IMR-90 (cell line): ENCODE measurements around the gene RBM8A. TPM values are rescaled to one million over a fixed set of nuclear protein-coding genes. Genes with fewer than 3 reads are reported as not detected.

ENCODE experiments used
- ATAC-seq: fragments of 200-7000 bp; cut with Tn5 transposase; 2 replicates; pipeline ENCODE4 v1.9.1; 2020; ENCODE audit warnings: low read depth, mild to moderate bottlenecking, moderate library complexity
- BruUV-seq: library from RNA; stranded (reverse); fragments of 400-500 nt; replicated peaks from 2 replicates; lab custom pipeline; 2021; lab: Mats Ljungman, UMichigan
- CTCF ChIA-PET: fragments of 300-600 bp; formaldehyde crosslinking; extraction: SDS; loops from one replicate; lab custom pipeline; 2021; ENCODE audit warnings: antibody characterized with exemption; lab: Yijun Ruan, JAX
- POLR2A ChIA-PET: fragments of 300-600 bp; sonication (Branson Sonifier 250); formaldehyde crosslinking; loops from one replicate; lab custom pipeline; 2022; ENCODE audit warnings: antibody characterized with exemption; ENCODE audit not compliant: unreplicated experiment; lab: Charles Lee
- DNase-seq: peaks from one replicate; pipeline ENCODE4 v3.0.0; 2013
- H2AFZ ChIP-seq: replicated peaks from 2 replicates; pipeline ENCODE3; 2013; ENCODE audit warnings: low read length, mild to moderate bottlenecking; ENCODE audit not compliant: poor library complexity
- H2AK5ac ChIP-seq: 2 replicates; pipeline ENCODE4 v1.6.1; 2013; ENCODE audit warnings: low read depth, low read length, inconsistent platforms
- H2AK9ac ChIP-seq: replicated peaks from 2 replicates; pipeline ENCODE3; 2013; ENCODE audit warnings: mild to moderate bottlenecking, low read depth, low read length, moderate library complexity; ENCODE audit not compliant: poor library complexity
- H2BK120ac ChIP-seq: 2 replicates; pipeline ENCODE4 v1.6.1; 2013; ENCODE audit warnings: low read depth, low read length, inconsistent platforms
- H2BK15ac ChIP-seq: 3 replicates; pipeline ENCODE4 v1.6.1; 2013; ENCODE audit warnings: low read depth, low read length, inconsistent platforms
- H2BK20ac ChIP-seq: 2 replicates; pipeline ENCODE4 v1.6.1; 2013; ENCODE audit warnings: low read depth, mild to moderate bottlenecking, inconsistent platforms, low read length, moderate library complexity
- H2BK5ac ChIP-seq: 2 replicates; pipeline ENCODE4 v1.6.1; 2013; ENCODE audit warnings: mild to moderate bottlenecking, low read depth, low read length, inconsistent platforms; ENCODE audit not compliant: poor library complexity, severe bottlenecking
- H3K14ac ChIP-seq: replicated peaks from 2 replicates; pipeline ENCODE4 v1.6.1; 2013; ENCODE audit warnings: low read depth, low read length, inconsistent platforms
- H3K18ac ChIP-seq: 2 replicates; pipeline ENCODE4 v1.6.1; 2013; ENCODE audit warnings: low read depth, low read length, control low read depth
- H3K23ac ChIP-seq: 2 replicates; pipeline ENCODE4 v1.6.1; 2013; ENCODE audit warnings: low read depth, low read length, inconsistent platforms
- H3K27ac ChIP-seq: 2 replicates; pipeline ENCODE4 v1.5.1; 2013; ENCODE audit warnings: mild to moderate bottlenecking, control low read depth, low read length; ENCODE audit not compliant: insufficient read depth
- H3K27me3 ChIP-seq: 2 replicates; pipeline ENCODE4 v1.6.1; 2013; ENCODE audit warnings: low read length; ENCODE audit not compliant: control insufficient read depth, insufficient read depth
- H3K36me3 ChIP-seq: 2 replicates; pipeline ENCODE4 v1.6.1; 2013; ENCODE audit warnings: low read length, mixed read lengths; ENCODE audit not compliant: control insufficient read depth, insufficient read depth
- H3K4ac ChIP-seq: 2 replicates; pipeline ENCODE4 v1.6.1; 2013; ENCODE audit warnings: low read depth, low read length, inconsistent platforms
- H3K4me1 ChIP-seq: 2 replicates; pipeline ENCODE4 v1.6.1; 2013; ENCODE audit warnings: low read length, mixed read lengths; ENCODE audit not compliant: control insufficient read depth, insufficient read depth
- H3K4me2 ChIP-seq: 2 replicates; pipeline ENCODE4 v1.6.1; 2013; ENCODE audit warnings: low read depth, mild to moderate bottlenecking, control low read depth, low read length, moderate library complexity
- H3K4me3 ChIP-seq: 2 replicates; pipeline ENCODE4 v1.5.1; 2013; ENCODE audit warnings: low read depth, mild to moderate bottlenecking, control low read depth, low read length, moderate library complexity; ENCODE audit not compliant: insufficient read depth
- H3K56ac ChIP-seq: 2 replicates; pipeline ENCODE4 v1.6.1; 2013; ENCODE audit warnings: low read length, inconsistent platforms; ENCODE audit not compliant: insufficient read depth; ENCODE audit errors: extremely low read depth
- H3K79me1 ChIP-seq, 2 experiments: 2 replicates each; pipeline ENCODE4 v1.6.1; 2013; ENCODE audit warnings: low read length in 2 of 2, inconsistent platforms in 1 of 2, low read depth in 1 of 2
- H3K9ac ChIP-seq: 2 replicates; pipeline ENCODE4 v1.6.1; 2013; ENCODE audit warnings: low read depth, low read length, control low read depth
- H3K9me1 ChIP-seq: 2 replicates; pipeline ENCODE4 v1.6.1; 2013; ENCODE audit warnings: low read length, inconsistent platforms; ENCODE audit not compliant: insufficient read depth
- H3K9me3 ChIP-seq: 2 replicates; pipeline ENCODE4 v1.6.1; 2013; ENCODE audit warnings: low read length; ENCODE audit not compliant: control insufficient read depth, insufficient read depth
- H4K20me1 ChIP-seq: 2 replicates; pipeline ENCODE4 v1.6.1; 2013; ENCODE audit warnings: low read length, inconsistent platforms; ENCODE audit not compliant: insufficient read depth
- H4K5ac ChIP-seq: 2 replicates; pipeline ENCODE4 v1.6.1; 2013; ENCODE audit warnings: mild to moderate bottlenecking, low read depth, low read length, control low read depth
- H4K8ac ChIP-seq, 2 experiments: 2 replicates each; pipeline ENCODE4 v1.6.1; 2013; ENCODE audit warnings: low read depth in 2 of 2, low read length in 2 of 2, control low read depth in 1 of 2, inconsistent platforms in 1 of 2
- H4K91ac ChIP-seq: 2 replicates; pipeline ENCODE4 v1.6.1; 2013; ENCODE audit warnings: low read depth, low read length, inconsistent platforms; ENCODE audit not compliant: insufficient read depth
- BHLHE40 ChIP-seq: fragments of 150-350 bp; IDR thresholded peaks from 2 replicates; pipeline ENCODE4 v1.6.1; 2016; ENCODE audit warnings: mild to moderate bottlenecking, low read depth, low read length
- CHD1 ChIP-seq: IDR thresholded peaks from 2 replicates; pipeline ENCODE4 v1.6.1; 2012; ENCODE audit warnings: low read depth, low read length, improper control_type of control experiment
- MAZ ChIP-seq: IDR thresholded peaks from 2 replicates; pipeline ENCODE4 v1.6.1; 2012; ENCODE audit warnings: low read depth, mild to moderate bottlenecking, low read length, improper control_type of control experiment, moderate library complexity, borderline replicate concordance
- MXI1 ChIP-seq: IDR thresholded peaks from 2 replicates; pipeline ENCODE4 v1.6.1; 2012; ENCODE audit warnings: low read depth, mild to moderate bottlenecking, low read length, moderate library complexity, borderline replicate concordance
- POLR2A ChIP-seq: IDR thresholded peaks from 2 replicates; pipeline ENCODE4 v1.6.1; 2012; ENCODE audit warnings: mild to moderate bottlenecking, low read depth, low read length
- RCOR1 ChIP-seq: IDR thresholded peaks from 2 replicates; pipeline ENCODE4 v1.6.1; 2012; ENCODE audit warnings: mild to moderate bottlenecking, low read length, improper control_type of control experiment; ENCODE audit not compliant: insufficient replicate concordance
- RFX5 ChIP-seq: IDR thresholded peaks from 2 replicates; pipeline ENCODE4 v1.8.0; 2012; ENCODE audit warnings: low read depth, mild to moderate bottlenecking, low read length, moderate library complexity
- SMC3 ChIP-seq: fragments of 150-350 bp; IDR thresholded peaks from 2 replicates; pipeline ENCODE4 v1.6.1; 2016; ENCODE audit warnings: low read depth, mild to moderate bottlenecking, antibody characterized with exemption, low read length, moderate library complexity
- WGBS, 2 experiments: methylation state at CpG; one replicate each; pipeline versions ENCODE4 v1.1.5 to v1.1.7; 2013; ENCODE audit warnings: missing lambda C conversion rate in 2 of 2; ENCODE audit not compliant: insufficient read length in 1 of 2; ENCODE audit errors: extremely low coverage in 2 of 2; 5-methylcytosine and 5-hydroxymethylcytosine counted together
- dilution Hi-C: fragments of 300-500 bp; cut with HindIII; formaldehyde crosslinking; loops from one replicate; pipeline ENCODE4 v1.14.3; 2018; ENCODE audit warnings: low sequenced_read_pairs; ENCODE audit not compliant: unreplicated experiment
- in situ Hi-C: fragments of 300-500 bp; cut with MboI; formaldehyde crosslinking; loops from 3 replicates; pipeline ENCODE4 v1.14.3; 2019; ENCODE audit warnings: low sequenced_read_pairs, inconsistent platforms, mixed read lengths
- intact Hi-C: fragments of 100-400 bp; cut with micrococcal nuclease; formaldehyde crosslinking; loops from 2 replicates; pipeline ENCODE4 v1.10.0; 2022
- polyA plus RNA-seq, 3 experiments: library from polyadenylated mRNA; depleted of rRNA; stranded (reverse); fragments of >200 nt; gene quantifications; 2 replicates each; pipeline ENCODE4 v1.2.3, GENCODE V29; 2012; ENCODE audit warnings: low replicate concordance in 1 of 3
- total RNA-seq: library from RNA; depleted of rRNA; stranded (reverse); fragments of >200 nt; gene quantifications from 2 replicates; pipeline ENCODE4 v1.2.3, GENCODE V29; 2012
- TF ChIP-seq, protein P1 (sequence below): conservative IDR thresholded peaks from 2 replicates; pipeline ENCODE4 v1.5.1; 2012; ENCODE audit warnings: mild to moderate bottlenecking, low read depth, low read length, improper control_type of control experiment

Gene RBM8A
- total and polyA plus RNA-seq, 2 of the 4 experiments (the other 2 are of a cell fraction), result 94.1 to 251 TPM

DNA sequence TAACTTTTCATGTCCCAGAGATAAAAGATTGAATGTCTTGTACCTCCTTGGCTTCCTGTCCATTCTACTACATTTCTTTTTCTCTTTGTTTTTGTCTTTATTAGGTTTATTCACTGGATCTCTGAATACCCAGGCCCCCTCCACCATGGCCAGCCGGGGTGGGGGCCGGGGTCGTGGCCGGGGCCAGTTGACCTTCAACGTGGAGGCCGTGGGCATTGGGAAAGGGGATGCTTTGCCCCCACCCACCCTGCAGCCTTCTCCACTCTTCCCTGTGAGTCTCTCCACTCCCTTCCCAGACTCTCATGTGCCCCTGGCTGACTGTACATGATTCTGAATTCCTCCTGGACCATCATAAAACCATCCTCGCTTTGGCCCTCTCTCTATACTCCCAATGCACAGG lies 47.4 kb upstream of the RBM8A start:
- Histone ChIP-seq H2BK5ac (no peak overlapping the region), H4K8ac (no peak overlapping the region), H3K18ac (no peak overlapping the region), H3K56ac (no peak overlapping the region), H2BK20ac (no peak overlapping the region), H2AFZ (no peak overlapping the region), H3K9me3 (no peaks in the 10 kb centered on the region), H4K5ac (no peak overlapping the region), H3K4me2 (no peak overlapping the region), H4K20me1 (no peaks in the 10 kb centered on the region), H3K27ac (no peak overlapping the region), H3K27me3 (no peaks in the 10 kb centered on the region), H4K91ac (no peak overlapping the region), H3K14ac (no peak overlapping the region), H3K4me3 (no peak overlapping the region), H3K79me1 (peaks cover 3 to 10% of the 10 kb centered on the region in 2 experiments), H3K23ac (no peak overlapping the region), H2AK9ac (no peak overlapping the region), H3K4ac (no peak overlapping the region), H2BK120ac (no peak overlapping the region), H2AK5ac (no peak overlapping the region), H3K4me1 (peaks cover 14% of the 10 kb centered on the region), H3K36me3 (no peaks in the 10 kb centered on the region), H3K9me1 (peaks cover 4% of the 10 kb centered on the region; the same call in 1 of the 2 replicates), H2BK15ac (no peak overlapping the region), H3K9ac (no peak overlapping the region)
- dilution Hi-C loops, result no loop called here
- ChIA-PET POLR2A (no interaction called here), CTCF (no interaction called here)
- TF ChIP-seq RFX5 (no peak), RCOR1 (no peak), POLR2A (no peak), BHLHE40 (no peak), MXI1 (no peak), MAZ (no peak), CHD1 (no peak), SMC3 (no peak)
- TF ChIP-seq, protein P1, sequence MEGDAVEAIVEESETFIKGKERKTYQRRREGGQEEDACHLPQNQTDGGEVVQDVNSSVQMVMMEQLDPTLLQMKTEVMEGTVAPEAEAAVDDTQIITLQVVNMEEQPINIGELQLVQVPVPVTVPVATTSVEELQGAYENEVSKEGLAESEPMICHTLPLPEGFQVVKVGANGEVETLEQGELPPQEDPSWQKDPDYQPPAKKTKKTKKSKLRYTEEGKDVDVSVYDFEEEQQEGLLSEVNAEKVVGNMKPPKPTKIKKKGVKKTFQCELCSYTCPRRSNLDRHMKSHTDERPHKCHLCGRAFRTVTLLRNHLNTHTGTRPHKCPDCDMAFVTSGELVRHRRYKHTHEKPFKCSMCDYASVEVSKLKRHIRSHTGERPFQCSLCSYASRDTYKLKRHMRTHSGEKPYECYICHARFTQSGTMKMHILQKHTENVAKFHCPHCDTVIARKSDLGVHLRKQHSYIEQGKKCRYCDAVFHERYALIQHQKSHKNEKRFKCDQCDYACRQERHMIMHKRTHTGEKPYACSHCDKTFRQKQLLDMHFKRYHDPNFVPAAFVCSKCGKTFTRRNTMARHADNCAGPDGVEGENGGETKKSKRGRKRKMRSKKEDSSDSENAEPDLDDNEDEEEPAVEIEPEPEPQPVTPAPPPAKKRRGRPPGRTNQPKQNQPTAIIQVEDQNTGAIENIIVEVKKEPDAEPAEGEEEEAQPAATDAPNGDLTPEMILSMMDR, result no peak
- BruUV-seq, result no TSS peak
- in situ Hi-C loops, result loop anchor here (5.0 kb wide), 1 partner anchor 33 kb away; no protein-coding TSS in a partner anchor
- WGBS, 2 experiments, result no CpG with 5 or more reads among the region's 7 CpGs
- intact Hi-C loops, result no loop called here
- ATAC-seq (no peak), DNase-seq (no peak)
